H9 (cell line): ENCODE data around the gene SNRNP48. TPM values are rescaled to one million over a fixed set of nuclear protein-coding genes. Genes with fewer than 3 reads are reported as not detected.
A peak's percentile ranks its signal among the peaks of the same experiment; 100 is the strongest.

Source experiments
- DNase-seq: peaks from one replicate; pipeline ENCODE4 v3.0.0-alpha.2; 2017
- H2AFZ ChIP-seq: one replicate; pipeline ENCODE4 v1.6.1; 2013; ENCODE audit warnings: mild to moderate bottlenecking, low read length, control low read depth, moderate library complexity
- H2AK5ac ChIP-seq: 2 replicates; pipeline ENCODE4 v1.6.1; 2013; ENCODE audit warnings: low read length, control low read depth, mixed read lengths; ENCODE audit not compliant: insufficient read length
- H2BK120ac ChIP-seq: one replicate; pipeline ENCODE4 v1.6.1; 2013; ENCODE audit warnings: low read depth, mild to moderate bottlenecking, low read length, control low read depth, inconsistent platforms; ENCODE audit not compliant: poor library complexity, severe bottlenecking
- H2BK12ac ChIP-seq: 2 replicates; pipeline ENCODE4 v1.6.1; 2013; ENCODE audit warnings: low read length, control low read depth, mixed read lengths, low read depth; ENCODE audit not compliant: insufficient read length
- H2BK15ac ChIP-seq: 2 replicates; pipeline ENCODE4 v1.6.1; 2013; ENCODE audit warnings: low read depth, low read length, control low read depth
- H2BK20ac ChIP-seq: one replicate; pipeline ENCODE4 v1.6.1; 2013; ENCODE audit warnings: low read depth, mild to moderate bottlenecking, low read length, control low read depth, inconsistent platforms; ENCODE audit not compliant: poor library complexity, severe bottlenecking
- H2BK5ac ChIP-seq: 2 replicates; pipeline ENCODE4 v1.6.1; 2013; ENCODE audit warnings: low read length, control low read depth, mixed read lengths; ENCODE audit not compliant: insufficient read length
- H3K14ac ChIP-seq: 2 replicates; pipeline ENCODE4 v1.6.1; 2013; ENCODE audit warnings: low read length, control low read depth; ENCODE audit not compliant: insufficient read depth
- H3K18ac ChIP-seq: 2 replicates; pipeline ENCODE4 v1.6.1; 2013; ENCODE audit warnings: low read depth, mild to moderate bottlenecking, mixed read lengths, low read length, control low read depth; ENCODE audit not compliant: insufficient read length
- H3K23ac ChIP-seq: 2 replicates; pipeline ENCODE4 v1.6.1; 2013; ENCODE audit warnings: low read length, control low read depth, mixed read lengths, low read depth; ENCODE audit not compliant: insufficient read length
- H3K23me2 ChIP-seq: 2 replicates; pipeline ENCODE4 v1.6.1; 2013; ENCODE audit warnings: low read depth, mild to moderate bottlenecking, mixed read lengths, low read length, control low read depth; ENCODE audit not compliant: insufficient read length, poor library complexity, severe bottlenecking
- H3K27ac ChIP-seq: 2 replicates; pipeline ENCODE4 v1.5.1; 2013; ENCODE audit warnings: low read length, control low read depth, mixed read lengths, low read depth; ENCODE audit not compliant: insufficient read length
- H3K27me3 ChIP-seq: 2 replicates; pipeline ENCODE4 v1.6.1; 2013; ENCODE audit warnings: low read length, control low read depth, inconsistent platforms; ENCODE audit not compliant: insufficient read depth
- H3K4ac ChIP-seq: 2 replicates; pipeline ENCODE4 v1.6.1; 2013; ENCODE audit warnings: low read depth, mild to moderate bottlenecking, control low read depth, inconsistent platforms, low read length, moderate library complexity
- H3K4me1 ChIP-seq: 2 replicates; pipeline ENCODE4 v1.6.1; 2013; ENCODE audit warnings: low read length, control low read depth, inconsistent platforms; ENCODE audit not compliant: insufficient read depth
- H3K4me2 ChIP-seq: 2 replicates; pipeline ENCODE4 v1.6.1; 2013; ENCODE audit warnings: low read length, control low read depth, mixed read lengths; ENCODE audit not compliant: insufficient read length, insufficient read depth
- H3K56ac ChIP-seq: 2 replicates; pipeline ENCODE4 v1.6.1; 2013; ENCODE audit warnings: low read depth, mild to moderate bottlenecking, mixed read lengths, low read length, control low read depth; ENCODE audit not compliant: insufficient read length
- H3K79me1 ChIP-seq: 2 replicates; pipeline ENCODE4 v1.6.1; 2013; ENCODE audit warnings: low read depth, mild to moderate bottlenecking, moderate library complexity, low read length, control low read depth, inconsistent platforms; ENCODE audit not compliant: insufficient read depth, poor library complexity, severe bottlenecking
- H3K79me2 ChIP-seq: 2 replicates; pipeline ENCODE4 v1.6.1; 2013; ENCODE audit warnings: low read length, control low read depth, inconsistent platforms; ENCODE audit not compliant: insufficient read depth
- H3K9ac ChIP-seq: 2 replicates; pipeline ENCODE4 v1.6.1; 2013; ENCODE audit warnings: low read length, control low read depth, mixed read lengths; ENCODE audit not compliant: insufficient read length; ENCODE audit errors: extremely low read depth
- H3K9me3 ChIP-seq: one replicate; pipeline ENCODE4 v1.6.1; 2013; ENCODE audit warnings: low read depth, low read length, inconsistent platforms; ENCODE audit not compliant: control insufficient read depth
- H3T11ph ChIP-seq: one replicate; pipeline ENCODE4 v1.6.1; 2013; ENCODE audit warnings: mild to moderate bottlenecking, low read length, control low read depth, inconsistent platforms
- H4K20me1 ChIP-seq: one replicate; pipeline ENCODE4 v1.6.1; 2013; ENCODE audit not compliant: control insufficient read depth, insufficient read length, insufficient read depth
- H4K5ac ChIP-seq: 2 replicates; pipeline ENCODE4 v1.6.1; 2013; ENCODE audit warnings: low read depth, mild to moderate bottlenecking, mixed read lengths, low read length, control low read depth; ENCODE audit not compliant: insufficient read length
- H4K8ac ChIP-seq: replicated peaks from 2 replicates; pipeline ENCODE4 v1.6.1; 2013; ENCODE audit warnings: low read length, control low read depth, mixed read lengths, low read depth; ENCODE audit not compliant: insufficient read length
- H4K91ac ChIP-seq: 2 replicates; pipeline ENCODE4 v1.6.1; 2013; ENCODE audit warnings: low read depth, mild to moderate bottlenecking, moderate library complexity, mixed read lengths, low read length, control low read depth; ENCODE audit not compliant: insufficient read length
- H3K27ac Mint-ChIP-seq, 3 experiments: 2 replicates in 2 of 3; 3 replicates in 1 of 3; pipeline ENCODE4 v1.8.0; 2020 to 2021; ENCODE audit warnings: mixed read lengths in 3 of 3, mild to moderate bottlenecking in 1 of 3, moderate library complexity in 1 of 3
- H3K27me3 Mint-ChIP-seq: 2 replicates; pipeline ENCODE4 v1.8.0; 2021; ENCODE audit warnings: low read depth, mild to moderate bottlenecking, moderate library complexity, mixed read lengths
- H3K36me3 Mint-ChIP-seq, 3 experiments: 2 replicates in 2 of 3; 3 replicates in 1 of 3; pipeline ENCODE4 v1.8.0; 2020 to 2021; ENCODE audit warnings: low read depth in 3 of 3, mixed read lengths in 3 of 3; ENCODE audit not compliant: insufficient read depth in 1 of 3
- H3K4me1 Mint-ChIP-seq, 2 experiments: 2 replicates each; pipeline ENCODE4 v1.8.0; 2020; ENCODE audit warnings: mixed read lengths in 2 of 2
- H3K4me3 Mint-ChIP-seq, 2 experiments: 2 replicates in 1 of 2; 3 replicates in 1 of 2; pipeline ENCODE4 v1.8.0; 2020 to 2021; ENCODE audit warnings: mild to moderate bottlenecking in 2 of 2, mixed read lengths in 2 of 2, moderate library complexity in 1 of 2
- H3K9me3 Mint-ChIP-seq, 2 experiments: 2 replicates in 1 of 2; 3 replicates in 1 of 2; pipeline ENCODE4 v1.8.0; 2020; ENCODE audit warnings: mild to moderate bottlenecking in 2 of 2, mixed read lengths in 2 of 2, moderate library complexity in 1 of 2
- WGBS: extraction: QIAGEN DNeasy Blood & Tissue Kit; methylation state at CpG from one replicate; pipeline ENCODE4 v1.1.7; 2013; ENCODE audit warnings: missing lambda C conversion rate, low lambda C conversion rate, mixed read lengths; ENCODE audit not compliant: insufficient read length; ENCODE audit errors: extremely low coverage; 5-methylcytosine and 5-hydroxymethylcytosine counted together
- long read RNA-seq: library from polyadenylated mRNA; unstranded; transcript quantifications from one replicate; pipeline ENCODE4 v2.0.0, GENCODE V29; 2020
- total RNA-seq: library from RNA; stranded (reverse); gene quantifications from 2 replicates; pipeline ENCODE4 v1.2.1, GENCODE V29; 2021
- TF ChIP-seq, protein P1 (sequence below): fragments of 200-600 bp; sonication (generic); conservative IDR thresholded peaks from 3 replicates; pipeline ENCODE4 v1.8.0; 2021; ENCODE audit warnings: antibody characterized with exemption, mild to moderate bottlenecking

SNRNP48 gene, protein sequence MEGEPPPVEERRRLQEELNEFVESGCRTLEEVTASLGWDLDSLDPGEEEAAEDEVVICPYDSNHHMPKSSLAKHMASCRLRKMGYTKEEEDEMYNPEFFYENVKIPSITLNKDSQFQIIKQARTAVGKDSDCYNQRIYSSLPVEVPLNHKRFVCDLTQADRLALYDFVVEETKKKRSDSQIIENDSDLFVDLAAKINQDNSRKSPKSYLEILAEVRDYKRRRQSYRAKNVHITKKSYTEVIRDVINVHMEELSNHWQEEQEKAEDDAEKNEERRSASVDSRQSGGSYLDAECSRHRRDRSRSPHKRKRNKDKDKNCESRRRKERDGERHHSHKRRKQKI
- 16.1 and 16.9 TPM in 2 replicates for total RNA-seq
- long read RNA-seq, full-length matches to known transcripts: 5 of 24 reads
- long read RNA-seq, partial matches to known transcripts: 5 of 24 reads
- long read RNA-seq, other reads (novel, unspliced or antisense): 14 of 24 reads

DNA sequence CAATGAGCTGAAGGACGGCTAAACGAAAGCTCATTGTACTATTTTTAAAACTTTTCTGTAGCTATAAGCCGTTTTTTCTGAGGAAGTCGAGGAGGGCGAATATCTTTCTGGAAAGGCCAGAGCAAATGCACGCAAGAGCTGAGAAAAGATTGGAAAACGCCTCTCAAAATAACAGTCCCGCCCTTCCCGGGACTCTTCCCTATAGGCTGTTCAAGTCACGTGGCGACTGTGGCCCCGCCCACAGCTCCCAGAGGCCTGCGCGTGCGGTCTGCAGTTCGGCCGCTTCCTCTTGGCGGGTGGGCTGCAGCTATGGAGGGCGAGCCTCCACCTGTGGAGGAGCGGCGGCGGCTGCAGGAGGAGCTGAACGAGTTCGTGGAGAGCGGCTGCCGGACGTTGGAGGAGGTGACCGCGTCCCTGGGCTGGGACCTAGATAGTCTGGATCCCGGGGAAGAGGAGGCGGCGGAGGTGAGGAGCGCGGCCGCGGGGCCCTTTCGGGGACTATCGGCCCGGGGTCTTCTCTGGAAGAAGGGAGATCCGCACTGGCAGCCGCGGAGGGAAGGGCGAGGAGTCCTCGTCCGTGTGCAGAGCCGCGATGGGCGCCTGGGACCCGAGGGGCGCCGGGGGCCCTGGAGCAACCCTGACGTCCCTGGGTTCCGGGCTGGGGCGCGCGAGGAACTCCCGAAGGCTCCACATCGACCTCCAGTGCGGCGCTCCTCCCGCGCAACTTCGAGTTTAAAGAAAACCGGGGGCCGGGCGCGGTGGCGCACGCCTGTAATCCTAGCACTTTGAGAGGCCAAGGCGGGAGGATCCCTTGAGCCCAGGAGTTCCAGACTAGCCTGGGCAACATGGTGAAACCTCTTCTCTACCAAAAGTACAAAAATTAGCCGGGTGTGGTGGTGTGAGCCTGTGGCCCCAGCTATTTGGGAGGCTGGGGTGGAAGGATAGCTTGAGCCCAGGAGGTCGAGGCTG lies at the start of gene SNRNP48:
Gene SNRNP48, plus strand, starts transcription at position 250 of the 969 bp plus-strand sequence. Its CDS starts 60 bp downstream, at position 310.
- TF ChIP-seq, protein P1, sequence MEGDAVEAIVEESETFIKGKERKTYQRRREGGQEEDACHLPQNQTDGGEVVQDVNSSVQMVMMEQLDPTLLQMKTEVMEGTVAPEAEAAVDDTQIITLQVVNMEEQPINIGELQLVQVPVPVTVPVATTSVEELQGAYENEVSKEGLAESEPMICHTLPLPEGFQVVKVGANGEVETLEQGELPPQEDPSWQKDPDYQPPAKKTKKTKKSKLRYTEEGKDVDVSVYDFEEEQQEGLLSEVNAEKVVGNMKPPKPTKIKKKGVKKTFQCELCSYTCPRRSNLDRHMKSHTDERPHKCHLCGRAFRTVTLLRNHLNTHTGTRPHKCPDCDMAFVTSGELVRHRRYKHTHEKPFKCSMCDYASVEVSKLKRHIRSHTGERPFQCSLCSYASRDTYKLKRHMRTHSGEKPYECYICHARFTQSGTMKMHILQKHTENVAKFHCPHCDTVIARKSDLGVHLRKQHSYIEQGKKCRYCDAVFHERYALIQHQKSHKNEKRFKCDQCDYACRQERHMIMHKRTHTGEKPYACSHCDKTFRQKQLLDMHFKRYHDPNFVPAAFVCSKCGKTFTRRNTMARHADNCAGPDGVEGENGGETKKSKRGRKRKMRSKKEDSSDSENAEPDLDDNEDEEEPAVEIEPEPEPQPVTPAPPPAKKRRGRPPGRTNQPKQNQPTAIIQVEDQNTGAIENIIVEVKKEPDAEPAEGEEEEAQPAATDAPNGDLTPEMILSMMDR: no peak
- H2BK15ac ChIP-seq: no peak within 1 kb of the TSS
- no peaks in the 10 kb centered on the region for H3K9me3 Mint-ChIP-seq
- peaks cover 15% of the 10 kb centered on the region; the same call in 1 of the 2 replicates for H3K79me2 ChIP-seq
- H3K9ac ChIP-seq: peak within 1 kb of the TSS; percentile 76
- peaks cover 21 to 24% of the 10 kb centered on the region in 2 experiments for H3K4me1 Mint-ChIP-seq
- no peak within 1 kb of the TSS for H3K23ac ChIP-seq
- no peak within 1 kb of the TSS for H3K56ac ChIP-seq
- H4K91ac ChIP-seq: no peak within 1 kb of the TSS
- no peak within 1 kb of the TSS for H4K8ac ChIP-seq
- no peak within 1 kb of the TSS for H4K5ac ChIP-seq
- no peaks in the 10 kb centered on the region for H3K79me1 ChIP-seq
- H3K4ac ChIP-seq: no peak within 1 kb of the TSS
- H4K20me1 ChIP-seq: no peaks in the 10 kb centered on the region
- H3K27ac ChIP-seq: no peak within 1 kb of the TSS
- no peak within 1 kb of the TSS for H2AFZ ChIP-seq
- no peak within 1 kb of the TSS for H2BK120ac ChIP-seq
- no CpG with 5 or more reads among the region's 72 CpGs for WGBS
- H2BK5ac ChIP-seq: no peak within 1 kb of the TSS
- no peak within 1 kb of the TSS for H3T11ph ChIP-seq
- H3K4me2 ChIP-seq: peak within 1 kb of the TSS; percentile 74
- H3K18ac ChIP-seq: no peak within 1 kb of the TSS
- H3K14ac ChIP-seq: peak within 1 kb of the TSS; percentile 66; the same call in 1 of the 2 replicates
- H2AK5ac ChIP-seq: no peak within 1 kb of the TSS
- no peaks in the 10 kb centered on the region for H3K27me3 Mint-ChIP-seq
- H3K27me3 ChIP-seq: no peaks in the 10 kb centered on the region
- peak within 1 kb of the TSS; percentile 87 to 96 (median 95) for H3K27ac Mint-ChIP-seq
- H3K4me3 Mint-ChIP-seq: peak within 1 kb of the TSS; percentile 94 to 99
- H2BK20ac ChIP-seq: no peak within 1 kb of the TSS
- no peaks in the 10 kb centered on the region for H3K9me3 ChIP-seq
- H3K36me3 Mint-ChIP-seq: peaks cover 8 to 16% (median 14%) of the 10 kb centered on the region in 3 experiments; a peak in 6 of 7 replicates
- H3K23me2 ChIP-seq: peaks cover 4% of the 10 kb centered on the region
- H3K4me1 ChIP-seq: no peaks in the 10 kb centered on the region; the same call in 1 of the 2 replicates
- no peak within 1 kb of the TSS for H2BK12ac ChIP-seq
- DNase-seq: peak; percentile 94
